GM23338 (cell line): Measurements from ENCODE around the gene KCTD12. TPM values are rescaled to one million over a fixed set of nuclear protein-coding genes. Genes with fewer than 3 reads are reported as not detected.

Experiments
- ATAC-seq: fragments of 200-7000 bp; cut with Tn5 transposase; 3 replicates; pipeline ENCODE4 v1.9.1; 2020
- DNase-seq: peaks from one replicate; pipeline ENCODE4 v3.0.0-alpha.2; 2015; ENCODE audit warnings: low spot score
- H2AFZ ChIP-seq: fragments of 200-600 bp; sonication (generic); 2 replicates; pipeline ENCODE4 v1.8.0; 2016; ENCODE audit warnings: antibody characterized with exemption, mild to moderate bottlenecking, moderate library complexity
- H3F3A ChIP-seq: fragments of 200-600 bp; sonication (generic); replicated peaks from 2 replicates; pipeline ENCODE4 v1.8.0; 2017; ENCODE audit warnings: antibody characterized with exemption, mixed run types, low read depth
- H3K27ac ChIP-seq: fragments of 200-600 bp; sonication (generic); 2 replicates; pipeline ENCODE4 v1.6.1; 2016; ENCODE audit warnings: low read depth
- H3K27me3 ChIP-seq: fragments of 200-600 bp; sonication (generic); 2 replicates; pipeline ENCODE4 v1.8.0; 2016; ENCODE audit warnings: mild to moderate bottlenecking, mixed run types, moderate library complexity; ENCODE audit not compliant: insufficient read depth
- H3K36me3 ChIP-seq: fragments of 200-600 bp; sonication (generic); 2 replicates; pipeline ENCODE4 v1.8.0; 2016; ENCODE audit warnings: mild to moderate bottlenecking; ENCODE audit not compliant: insufficient read depth
- H3K4me1 ChIP-seq: fragments of 200-600 bp; sonication (generic); 2 replicates; pipeline ENCODE4 v1.8.0; 2016; ENCODE audit warnings: mild to moderate bottlenecking, moderate library complexity; ENCODE audit not compliant: insufficient read depth
- H3K4me2 ChIP-seq: fragments of 200-600 bp; sonication (generic); 2 replicates; pipeline ENCODE4 v1.7.1; 2017; ENCODE audit warnings: mixed run types
- H3K4me3 ChIP-seq: fragments of 200-600 bp; sonication (generic); 2 replicates; pipeline ENCODE4 v1.6.1; 2016; ENCODE audit warnings: mixed run types
- H3K79me2 ChIP-seq: fragments of 200-600 bp; sonication (generic); replicated peaks from 2 replicates; pipeline ENCODE4 v1.8.0; 2017; ENCODE audit warnings: mild to moderate bottlenecking; ENCODE audit not compliant: insufficient read depth
- H3K9me2 ChIP-seq: fragments of 200-600 bp; sonication (generic); 2 replicates; pipeline ENCODE4 v1.8.0; 2017; ENCODE audit not compliant: insufficient read depth
- H4K20me1 ChIP-seq: fragments of 200-600 bp; sonication (generic); replicated peaks from 2 replicates; pipeline ENCODE4 v1.8.0; 2017; ENCODE audit warnings: mild to moderate bottlenecking; ENCODE audit not compliant: insufficient read depth
- H3K27ac Mint-ChIP-seq: 2 replicates; pipeline ENCODE4 v1.8.0; 2020; ENCODE audit warnings: inconsistent platforms, mild to moderate bottlenecking, moderate library complexity, mixed read lengths
- H3K27me3 Mint-ChIP-seq: 3 replicates; pipeline ENCODE4 v1.8.0; 2022; ENCODE audit warnings: low read depth, mild to moderate bottlenecking, moderate library complexity, mixed read lengths, inconsistent platforms; ENCODE audit not compliant: insufficient read depth, poor library complexity
- H3K36me3 Mint-ChIP-seq: 3 replicates; pipeline ENCODE4 v1.8.0; 2021; ENCODE audit warnings: low read depth, mild to moderate bottlenecking, inconsistent platforms, moderate library complexity, mixed read lengths
- H3K4me1 Mint-ChIP-seq: 3 replicates; pipeline ENCODE4 v1.8.0; 2020; ENCODE audit warnings: mild to moderate bottlenecking, inconsistent platforms, mixed read lengths
- H3K4me3 Mint-ChIP-seq: 3 replicates; pipeline ENCODE4 v1.8.0; 2021; ENCODE audit warnings: moderate library complexity, mild to moderate bottlenecking, inconsistent platforms, mixed read lengths
- H3K9me3 Mint-ChIP-seq: 3 replicates; pipeline ENCODE4 v1.8.0; 2020; ENCODE audit warnings: moderate library complexity, mild to moderate bottlenecking, inconsistent platforms, mixed read lengths
- EZH2 ChIP-seq: fragments of 200-600 bp; sonication (generic); IDR thresholded peaks from one replicate; pipeline ENCODE4 v1.8.0; 2017; ENCODE audit warnings: antibody characterized with exemption, mild to moderate bottlenecking, low read depth; ENCODE audit not compliant: unreplicated experiment
- EZH2phosphoT487 ChIP-seq: fragments of 200-600 bp; sonication (generic); IDR thresholded peaks from one replicate; pipeline ENCODE4 v1.8.1; 2018; ENCODE audit warnings: antibody characterized with exemption; ENCODE audit not compliant: unreplicated experiment
- JUNB ChIP-seq: IDR thresholded peaks from one replicate; pipeline ENCODE4 v1.6.1; 2016; ENCODE audit warnings: antibody characterized with exemption; ENCODE audit not compliant: unreplicated experiment
- NANOG ChIP-seq: IDR thresholded peaks from 2 replicates; pipeline ENCODE4 v1.6.1; 2016; ENCODE audit warnings: antibody characterized with exemption, borderline replicate concordance
- POLR2AphosphoS5 ChIP-seq: IDR thresholded peaks from 2 replicates; pipeline ENCODE4 v1.6.1; 2016; ENCODE audit warnings: antibody characterized with exemption, low read depth
- STAT1 ChIP-seq: IDR thresholded peaks from one replicate; pipeline ENCODE4 v1.6.1; 2016; ENCODE audit warnings: antibody characterized with exemption; ENCODE audit not compliant: unreplicated experiment
- ZNF114 ChIP-seq: fragments of 250-450 bp; sonication (Bioruptor Pico); IDR thresholded peaks from 2 replicates; pipeline ENCODE4 v1.5.0; 2020; ENCODE audit warnings: mild to moderate bottlenecking, moderate library complexity
- ZNF331 ChIP-seq: fragments of 250-450 bp; sonication (Bioruptor Pico); IDR thresholded peaks from 2 replicates; pipeline ENCODE4 v1.5.0; 2020; ENCODE audit warnings: low read depth, mild to moderate bottlenecking, moderate library complexity
- polyA plus RNA-seq: library from polyadenylated mRNA; unstranded; fragments of >200 nt; fragmentation: Nextera tagmentation; extraction: Ambion mirVana; gene quantifications from 2 replicates; pipeline ENCODE4 v1.2.1, GENCODE V29; 2016
- total RNA-seq: library from RNA; depleted of rRNA; stranded (reverse); fragments of >200 nt; shearing (Covaris generic); gene quantifications from 2 replicates; pipeline ENCODE4 v1.2.3, GENCODE V29; 2014
- TF ChIP-seq, protein P1 (sequence below), 2 experiments: fragments of 200-600 bp in 1 of 2; sonication (generic) in 1 of 2; conservative IDR thresholded peaks; 2 replicates each; pipeline versions ENCODE4 v1.5.1 to v1.6.1; 2016 to 2017; ENCODE audit warnings: antibody characterized with exemption in 2 of 2, low read depth in 2 of 2, mild to moderate bottlenecking in 2 of 2, moderate library complexity in 1 of 2
- TF ChIP-seq, protein P2 (sequence below): IDR thresholded peaks from one replicate; pipeline ENCODE4 v1.6.1; 2018; ENCODE audit warnings: antibody characterized with exemption; ENCODE audit not compliant: unreplicated experiment
- TF ChIP-seq, protein P3 (sequence below): fragments of 250-450 bp; sonication (Bioruptor Pico); IDR thresholded peaks from 2 replicates; pipeline ENCODE4 v1.5.0; 2020; ENCODE audit warnings: mild to moderate bottlenecking, moderate library complexity

KCTD12 gene
- total and polyA plus RNA-seq, 2 experiments from 2014 or later = 3.3 to 12.0 TPM

DNA sequence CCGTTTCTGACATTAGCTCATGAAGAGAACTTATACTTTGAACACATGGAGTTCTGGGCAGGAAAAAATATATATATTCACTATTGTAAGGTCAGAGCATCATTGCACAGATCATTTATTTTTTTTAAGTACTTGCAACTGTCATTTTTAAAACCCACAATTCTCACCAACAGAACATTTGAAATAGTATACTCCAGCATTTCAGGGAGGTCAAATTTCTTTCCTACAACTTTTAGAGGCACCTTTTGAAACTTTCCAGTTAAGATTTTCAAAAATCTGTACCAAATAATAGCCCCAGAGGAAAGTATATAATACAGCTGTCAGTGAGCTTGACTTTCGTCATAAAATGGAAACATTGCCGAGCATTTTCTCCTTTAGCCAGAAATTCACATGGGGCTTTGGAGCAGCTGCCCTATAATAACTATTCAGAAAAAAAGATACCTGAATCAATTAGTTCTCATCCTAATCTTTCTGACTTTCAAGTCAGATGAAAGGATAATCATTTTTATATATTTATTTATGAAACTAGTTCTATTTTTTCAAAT is 10.9 kb downstream of the KCTD12 start:
- no peak overlapping the region for H3K4me3 ChIP-seq
- no peak overlapping the region for H3K27ac Mint-ChIP-seq
- no peak for DNase-seq
- H3K9me3 Mint-ChIP-seq = no peaks in the 10 kb centered on the region
- no peak for TF ChIP-seq EZH2
- no peak for TF ChIP-seq EZH2phosphoT487
- TF ChIP-seq ZNF331 (CRISPR knock-in tag) = no peak
- TF ChIP-seq ZNF114 (CRISPR knock-in tag) = no peak
- H3K27me3 Mint-ChIP-seq = no peaks in the 10 kb centered on the region
- H2AFZ ChIP-seq = no peak overlapping the region
- H3F3A ChIP-seq = no peaks in the 10 kb centered on the region
- H3K9me2 ChIP-seq = no peaks in the 10 kb centered on the region
- no peak for ATAC-seq
- H3K27me3 ChIP-seq = no peaks in the 10 kb centered on the region
- no peaks in the 10 kb centered on the region for H4K20me1 ChIP-seq
- H3K79me2 ChIP-seq = no peaks in the 10 kb centered on the region
- H3K4me2 ChIP-seq = no peak overlapping the region
- no peak overlapping the region for H3K27ac ChIP-seq
- H3K4me1 ChIP-seq = no peaks in the 10 kb centered on the region
- no peaks in the 10 kb centered on the region for H3K36me3 ChIP-seq
- no peak overlapping the region for H3K4me3 Mint-ChIP-seq
- H3K36me3 Mint-ChIP-seq = no peaks in the 10 kb centered on the region
- no peaks in the 10 kb centered on the region; the same call in 2 of the 3 replicates for H3K4me1 Mint-ChIP-seq

DNA sequence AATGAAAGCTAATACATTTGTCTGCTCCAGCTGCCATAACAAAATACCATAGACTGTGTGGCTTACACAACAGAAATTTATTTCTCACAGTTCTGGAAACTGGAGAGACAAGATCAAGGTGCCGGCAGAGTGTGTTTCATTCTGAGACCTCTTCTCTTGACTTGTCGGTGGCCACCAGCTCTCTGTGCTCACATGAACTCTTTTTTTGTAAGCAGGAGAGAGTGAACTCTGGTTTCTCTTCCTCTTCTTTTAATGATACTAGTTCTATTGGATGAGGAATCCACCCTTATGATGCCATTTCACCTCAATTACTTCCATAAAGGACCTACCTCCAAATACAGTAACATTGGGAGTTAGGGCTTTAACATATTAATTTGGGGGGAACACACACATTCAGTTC is 11.7 kb downstream of the KCTD12 start:
- Histone ChIP-seq H3K4me3 (no peak overlapping the region), H3K27me3 (no peaks in the 10 kb centered on the region), H3K36me3 (no peaks in the 10 kb centered on the region), H2AFZ (no peak overlapping the region), H3K4me1 (no peaks in the 10 kb centered on the region), H3K27ac (no peak overlapping the region), H3K9me2 (no peaks in the 10 kb centered on the region), H3F3A (no peaks in the 10 kb centered on the region), H3K4me2 (no peak overlapping the region), H3K79me2 (no peaks in the 10 kb centered on the region), H4K20me1 (no peaks in the 10 kb centered on the region)
- Mint-ChIP-seq H3K27me3 (no peaks in the 10 kb centered on the region), H3K4me3 (no peak overlapping the region), H3K36me3 (no peaks in the 10 kb centered on the region), H3K9me3 (no peaks in the 10 kb centered on the region), H3K4me1 (no peaks in the 10 kb centered on the region; the same call in 2 of the 3 replicates), H3K27ac (no peak overlapping the region)
- ATAC-seq (no peak), DNase-seq (no peak)
- no peak for TF ChIP-seq NANOG
- no peak for TF ChIP-seq ZNF114 (CRISPR knock-in tag)
- no peak for TF ChIP-seq JUNB
- TF ChIP-seq, protein P1, sequence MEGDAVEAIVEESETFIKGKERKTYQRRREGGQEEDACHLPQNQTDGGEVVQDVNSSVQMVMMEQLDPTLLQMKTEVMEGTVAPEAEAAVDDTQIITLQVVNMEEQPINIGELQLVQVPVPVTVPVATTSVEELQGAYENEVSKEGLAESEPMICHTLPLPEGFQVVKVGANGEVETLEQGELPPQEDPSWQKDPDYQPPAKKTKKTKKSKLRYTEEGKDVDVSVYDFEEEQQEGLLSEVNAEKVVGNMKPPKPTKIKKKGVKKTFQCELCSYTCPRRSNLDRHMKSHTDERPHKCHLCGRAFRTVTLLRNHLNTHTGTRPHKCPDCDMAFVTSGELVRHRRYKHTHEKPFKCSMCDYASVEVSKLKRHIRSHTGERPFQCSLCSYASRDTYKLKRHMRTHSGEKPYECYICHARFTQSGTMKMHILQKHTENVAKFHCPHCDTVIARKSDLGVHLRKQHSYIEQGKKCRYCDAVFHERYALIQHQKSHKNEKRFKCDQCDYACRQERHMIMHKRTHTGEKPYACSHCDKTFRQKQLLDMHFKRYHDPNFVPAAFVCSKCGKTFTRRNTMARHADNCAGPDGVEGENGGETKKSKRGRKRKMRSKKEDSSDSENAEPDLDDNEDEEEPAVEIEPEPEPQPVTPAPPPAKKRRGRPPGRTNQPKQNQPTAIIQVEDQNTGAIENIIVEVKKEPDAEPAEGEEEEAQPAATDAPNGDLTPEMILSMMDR (conservative IDR thresholded peaks at IDR 0.05; ENCODE audit: low read depth in 2 of 2) = no peak
- no peak for TF ChIP-seq STAT1
- no peak for TF ChIP-seq POLR2AphosphoS5
- TF ChIP-seq, protein P2, sequence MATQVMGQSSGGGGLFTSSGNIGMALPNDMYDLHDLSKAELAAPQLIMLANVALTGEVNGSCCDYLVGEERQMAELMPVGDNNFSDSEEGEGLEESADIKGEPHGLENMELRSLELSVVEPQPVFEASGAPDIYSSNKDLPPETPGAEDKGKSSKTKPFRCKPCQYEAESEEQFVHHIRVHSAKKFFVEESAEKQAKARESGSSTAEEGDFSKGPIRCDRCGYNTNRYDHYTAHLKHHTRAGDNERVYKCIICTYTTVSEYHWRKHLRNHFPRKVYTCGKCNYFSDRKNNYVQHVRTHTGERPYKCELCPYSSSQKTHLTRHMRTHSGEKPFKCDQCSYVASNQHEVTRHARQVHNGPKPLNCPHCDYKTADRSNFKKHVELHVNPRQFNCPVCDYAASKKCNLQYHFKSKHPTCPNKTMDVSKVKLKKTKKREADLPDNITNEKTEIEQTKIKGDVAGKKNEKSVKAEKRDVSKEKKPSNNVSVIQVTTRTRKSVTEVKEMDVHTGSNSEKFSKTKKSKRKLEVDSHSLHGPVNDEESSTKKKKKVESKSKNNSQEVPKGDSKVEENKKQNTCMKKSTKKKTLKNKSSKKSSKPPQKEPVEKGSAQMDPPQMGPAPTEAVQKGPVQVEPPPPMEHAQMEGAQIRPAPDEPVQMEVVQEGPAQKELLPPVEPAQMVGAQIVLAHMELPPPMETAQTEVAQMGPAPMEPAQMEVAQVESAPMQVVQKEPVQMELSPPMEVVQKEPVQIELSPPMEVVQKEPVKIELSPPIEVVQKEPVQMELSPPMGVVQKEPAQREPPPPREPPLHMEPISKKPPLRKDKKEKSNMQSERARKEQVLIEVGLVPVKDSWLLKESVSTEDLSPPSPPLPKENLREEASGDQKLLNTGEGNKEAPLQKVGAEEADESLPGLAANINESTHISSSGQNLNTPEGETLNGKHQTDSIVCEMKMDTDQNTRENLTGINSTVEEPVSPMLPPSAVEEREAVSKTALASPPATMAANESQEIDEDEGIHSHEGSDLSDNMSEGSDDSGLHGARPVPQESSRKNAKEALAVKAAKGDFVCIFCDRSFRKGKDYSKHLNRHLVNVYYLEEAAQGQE = no peak
- no peak for TF ChIP-seq ZNF331 (CRISPR knock-in tag)
- TF ChIP-seq, protein P3, sequence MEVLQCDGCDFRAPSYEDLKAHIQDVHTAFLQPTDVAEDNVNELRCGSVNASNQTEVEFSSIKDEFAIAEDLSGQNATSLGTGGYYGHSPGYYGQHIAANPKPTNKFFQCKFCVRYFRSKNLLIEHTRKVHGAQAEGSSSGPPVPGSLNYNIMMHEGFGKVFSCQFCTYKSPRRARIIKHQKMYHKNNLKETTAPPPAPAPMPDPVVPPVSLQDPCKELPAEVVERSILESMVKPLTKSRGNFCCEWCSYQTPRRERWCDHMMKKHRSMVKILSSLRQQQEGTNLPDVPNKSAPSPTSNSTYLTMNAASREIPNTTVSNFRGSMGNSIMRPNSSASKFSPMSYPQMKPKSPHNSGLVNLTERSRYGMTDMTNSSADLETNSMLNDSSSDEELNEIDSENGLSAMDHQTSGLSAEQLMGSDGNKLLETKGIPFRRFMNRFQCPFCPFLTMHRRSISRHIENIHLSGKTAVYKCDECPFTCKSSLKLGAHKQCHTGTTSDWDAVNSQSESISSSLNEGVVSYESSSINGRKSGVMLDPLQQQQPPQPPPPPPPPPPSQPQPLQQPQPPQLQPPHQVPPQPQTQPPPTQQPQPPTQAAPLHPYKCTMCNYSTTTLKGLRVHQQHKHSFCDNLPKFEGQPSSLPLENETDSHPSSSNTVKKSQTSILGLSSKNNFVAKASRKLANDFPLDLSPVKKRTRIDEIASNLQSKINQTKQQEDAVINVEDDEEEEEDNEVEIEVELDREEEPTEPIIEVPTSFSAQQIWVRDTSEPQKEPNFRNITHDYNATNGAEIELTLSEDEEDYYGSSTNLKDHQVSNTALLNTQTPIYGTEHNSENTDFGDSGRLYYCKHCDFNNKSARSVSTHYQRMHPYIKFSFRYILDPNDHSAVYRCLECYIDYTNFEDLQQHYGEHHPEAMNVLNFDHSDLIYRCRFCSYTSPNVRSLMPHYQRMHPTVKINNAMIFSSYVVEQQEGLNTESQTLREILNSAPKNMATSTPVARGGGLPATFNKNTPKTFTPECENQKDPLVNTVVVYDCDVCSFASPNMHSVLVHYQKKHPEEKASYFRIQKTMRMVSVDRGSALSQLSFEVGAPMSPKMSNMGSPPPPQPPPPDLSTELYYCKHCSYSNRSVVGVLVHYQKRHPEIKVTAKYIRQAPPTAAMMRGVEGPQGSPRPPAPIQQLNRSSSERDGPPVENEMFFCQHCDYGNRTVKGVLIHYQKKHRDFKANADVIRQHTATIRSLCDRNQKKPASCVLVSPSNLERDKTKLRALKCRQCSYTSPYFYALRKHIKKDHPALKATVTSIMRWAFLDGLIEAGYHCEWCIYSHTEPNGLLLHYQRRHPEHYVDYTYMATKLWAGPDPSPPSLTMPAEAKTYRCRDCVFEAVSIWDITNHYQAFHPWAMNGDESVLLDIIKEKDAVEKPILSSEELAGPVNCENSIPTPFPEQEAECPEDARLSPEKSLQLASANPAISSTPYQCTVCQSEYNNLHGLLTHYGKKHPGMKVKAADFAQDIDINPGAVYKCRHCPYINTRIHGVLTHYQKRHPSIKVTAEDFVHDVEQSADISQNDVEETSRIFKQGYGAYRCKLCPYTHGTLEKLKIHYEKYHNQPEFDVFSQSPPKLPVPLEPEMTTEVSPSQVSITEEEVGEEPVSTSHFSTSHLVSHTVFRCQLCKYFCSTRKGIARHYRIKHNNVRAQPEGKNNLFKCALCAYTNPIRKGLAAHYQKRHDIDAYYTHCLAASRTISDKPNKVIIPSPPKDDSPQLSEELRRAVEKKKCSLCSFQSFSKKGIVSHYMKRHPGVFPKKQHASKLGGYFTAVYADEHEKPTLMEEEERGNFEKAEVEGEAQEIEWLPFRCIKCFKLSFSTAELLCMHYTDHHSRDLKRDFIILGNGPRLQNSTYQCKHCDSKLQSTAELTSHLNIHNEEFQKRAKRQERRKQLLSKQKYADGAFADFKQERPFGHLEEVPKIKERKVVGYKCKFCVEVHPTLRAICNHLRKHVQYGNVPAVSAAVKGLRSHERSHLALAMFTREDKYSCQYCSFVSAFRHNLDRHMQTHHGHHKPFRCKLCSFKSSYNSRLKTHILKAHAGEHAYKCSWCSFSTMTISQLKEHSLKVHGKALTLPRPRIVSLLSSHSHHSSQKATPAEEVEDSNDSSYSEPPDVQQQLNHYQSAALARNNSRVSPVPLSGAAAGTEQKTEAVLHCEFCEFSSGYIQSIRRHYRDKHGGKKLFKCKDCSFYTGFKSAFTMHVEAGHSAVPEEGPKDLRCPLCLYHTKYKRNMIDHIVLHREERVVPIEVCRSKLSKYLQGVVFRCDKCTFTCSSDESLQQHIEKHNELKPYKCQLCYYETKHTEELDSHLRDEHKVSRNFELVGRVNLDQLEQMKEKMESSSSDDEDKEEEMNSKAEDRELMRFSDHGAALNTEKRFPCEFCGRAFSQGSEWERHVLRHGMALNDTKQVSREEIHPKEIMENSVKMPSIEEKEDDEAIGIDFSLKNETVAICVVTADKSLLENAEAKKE (CRISPR knock-in tag) = no peak
- TF ChIP-seq EZH2 = no peak
